DLD1 (cell line): ENCODE data around the gene ZNF789.
"Not testable (repeated sequence)": the region's sequence is repeated elsewhere in the genome, so short reads cannot be mapped to it uniquely, and the experiment has no call there.

ENCODE experiments used
- in situ Hi-C: cut with HindIII; loops from 2 replicates; pipeline ENCODE4 v1.10.0; 2017; ENCODE audit warnings: low sequenced_read_pairs

Gene ZNF789

GRCh38 chr7:99501236-99501635 is 28.5 kb downstream of the ZNF789 start:
- in situ Hi-C loops: not testable (repeated sequence)

- in situ Hi-C loops: no loop called here
These were observed 31.6 kb downstream of the ZNF789 start for GRCh38 chr7:99504281-99504602.

GRCh38 chr7:99504603-99505323 is 32.1 kb downstream of the ZNF789 start, which contains the start of gene ZKSCAN5:
Gene ZKSCAN5, plus strand, starts transcription at chr7:99504662. Its CDS starts 1,383 bp downstream, at chr7:99506045.
- in situ Hi-C loops: no loop called here

GRCh38 chr7:99505324-99505662 is 32.6 kb downstream of the ZNF789 start:
- in situ Hi-C loops: no loop called here

GRCh38 chr7:99514050-99514449 is 41.4 kb downstream of the ZNF789 start:
- in situ Hi-C loops: no loop called here

GRCh38 chr7:99521399-99521798 is 48.7 kb downstream of the ZNF789 start:
- in situ Hi-C loops: no loop called here

GRCh38 chr7:99525713-99526440 is 53.2 kb downstream of the ZNF789 start:
- in situ Hi-C loops: no loop called here

GRCh38 chr7:99531354-99531765 is 58.7 kb downstream of the ZNF789 start:
- in situ Hi-C loops: no loop called here

GRCh38 chr7:99535667-99536066 is 63.0 kb downstream of the ZNF789 start:
- in situ Hi-C loops: no loop called here
